A673 (cell line): ENCODE results near the gene ZYG11B. TPM values are rescaled to one million over a fixed set of nuclear protein-coding genes. Genes with fewer than 3 reads are reported as not detected.

Source experiments
- BruUV-seq: library from RNA; stranded (reverse); fragments of 400-500 nt; replicated peaks from 2 replicates; lab custom pipeline; 2021; lab: Mats Ljungman, UMichigan
- CTCF ChIA-PET: fragments of 300-600 bp; sonication (Branson Sonifier 250); formaldehyde crosslinking; loops from one replicate; lab custom pipeline; 2022; ENCODE audit warnings: antibody characterized with exemption; lab: Charles Lee
- POLR2A ChIA-PET: fragments of 300-600 bp; sonication (Branson Sonifier 250); formaldehyde crosslinking; loops from one replicate; lab custom pipeline; 2022; ENCODE audit warnings: antibody characterized with exemption; ENCODE audit not compliant: low non-redundant PET; lab: Charles Lee
- DNase-seq: peaks from one replicate; pipeline ENCODE4 v3.0.0-alpha.2; 2015; ENCODE audit warnings: low spot score
- H3K27ac ChIP-seq: fragments of 200-600 bp; sonication (generic); 2 replicates; pipeline ENCODE4 v1.5.1; 2016; ENCODE audit warnings: mixed run types, low read depth, mild to moderate bottlenecking, mixed read lengths, antibody characterized with exemption, low read length; ENCODE audit not compliant: poor library complexity, severe bottlenecking
- H3K27me3 ChIP-seq: fragments of 200-600 bp; sonication (generic); replicated peaks from 2 replicates; pipeline ENCODE4 v1.6.1; 2017; ENCODE audit warnings: mixed run types, low read depth, mild to moderate bottlenecking, mixed read lengths, antibody characterized with exemption, low read length; ENCODE audit not compliant: insufficient read depth, poor library complexity
- H3K36me3 ChIP-seq: fragments of 200-600 bp; sonication (generic); 2 replicates; pipeline ENCODE4 v1.6.1; 2016; ENCODE audit warnings: mixed run types, mild to moderate bottlenecking, mixed read lengths, antibody characterized with exemption, low read length; ENCODE audit not compliant: insufficient read depth, poor library complexity, severe bottlenecking
- H3K4me1 ChIP-seq: fragments of 200-600 bp; sonication (generic); 2 replicates; pipeline ENCODE4 v1.6.1; 2017; ENCODE audit warnings: mixed run types, mild to moderate bottlenecking, mixed read lengths, antibody characterized with exemption, low read length; ENCODE audit not compliant: insufficient read depth, poor library complexity, severe bottlenecking
- H3K4me3 ChIP-seq: fragments of 200-600 bp; sonication (generic); 2 replicates; pipeline ENCODE4 v1.5.1; 2016; ENCODE audit warnings: low read depth, mixed run types, mild to moderate bottlenecking, mixed read lengths, low read length; ENCODE audit not compliant: poor library complexity, severe bottlenecking
- H3K9me3 ChIP-seq: fragments of 200-600 bp; sonication (generic); 2 replicates; pipeline ENCODE4 v1.6.1; 2016; ENCODE audit warnings: mixed run types, low read depth, mild to moderate bottlenecking, mixed read lengths, antibody characterized with exemption, low read length; ENCODE audit not compliant: poor library complexity, severe bottlenecking
- EZH2 ChIP-seq: fragments of 200-600 bp; sonication (generic); IDR thresholded peaks from 2 replicates; pipeline ENCODE4 v1.6.1; 2017; ENCODE audit warnings: borderline replicate concordance, low read depth, mild to moderate bottlenecking, mixed read lengths, antibody characterized with exemption, low read length; ENCODE audit not compliant: poor library complexity, severe bottlenecking
- intact Hi-C: fragments of 100-400 bp; cut with micrococcal nuclease; formaldehyde crosslinking; loops from one replicate; pipeline ENCODE4 v1.10.0; 2022; ENCODE audit not compliant: unreplicated experiment
- total RNA-seq: library from RNA; stranded (reverse); gene quantifications from 2 replicates; pipeline ENCODE4 v1.2.3, GENCODE V29; 2021
- TF ChIP-seq, protein P1 (sequence below): fragments of 300-800, 200-600 bp; sonication (generic); conservative IDR thresholded peaks from 2 replicates; pipeline ENCODE4 v1.5.1; 2017; ENCODE audit warnings: low read depth, mild to moderate bottlenecking, antibody characterized with exemption, low read length, moderate library complexity, mixed read lengths

ZYG11B gene
- total RNA-seq, 1 experiment from 2014 or later = 23.1 TPM

DNA sequence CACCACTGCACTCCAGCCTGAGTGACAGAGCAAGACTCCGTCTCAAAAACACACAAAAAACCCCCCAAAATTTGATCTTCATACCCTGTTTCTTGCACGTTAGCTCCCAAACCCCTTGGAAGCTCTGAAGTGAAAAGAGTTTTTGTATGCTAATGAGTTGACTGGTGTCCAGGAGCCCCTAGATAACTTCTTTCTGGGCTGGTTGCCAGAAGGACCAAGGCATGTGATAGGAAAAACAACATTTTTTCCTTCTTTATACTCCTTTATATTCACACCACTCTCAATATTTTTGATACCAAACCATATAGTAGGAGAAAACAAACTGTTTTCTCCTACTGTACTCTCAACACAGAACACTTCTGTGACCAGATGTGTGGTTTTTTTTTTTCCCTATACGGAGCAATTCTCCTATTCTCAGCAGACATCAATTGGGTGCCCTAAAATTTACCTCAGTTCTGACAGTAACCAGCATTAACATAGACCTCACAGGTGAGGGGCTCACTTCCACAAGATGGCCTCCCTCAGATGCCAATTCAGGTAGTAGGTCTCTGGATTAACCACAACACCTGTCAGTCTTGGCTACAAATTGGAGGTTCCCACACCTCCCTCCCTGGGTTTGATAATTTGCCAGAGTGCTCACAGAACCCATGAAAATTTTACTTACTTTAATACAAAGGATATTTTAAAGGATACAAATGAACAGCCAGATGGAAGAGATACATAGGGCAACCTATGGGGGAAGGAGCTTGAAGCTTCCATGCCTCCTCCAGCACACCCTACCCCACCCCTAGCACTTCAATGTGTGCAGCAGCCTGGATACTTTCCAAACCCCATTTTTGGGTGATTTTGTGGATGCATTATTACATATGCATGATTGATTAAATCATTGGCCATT, 25.6 kb downstream of the ZYG11B start:
- no peak overlapping the region for H3K4me3 ChIP-seq
- intact Hi-C loops = no loop called here
- DNase-seq = peak; percentile 56
- no peak for TF ChIP-seq EZH2
- TF ChIP-seq, protein P1, sequence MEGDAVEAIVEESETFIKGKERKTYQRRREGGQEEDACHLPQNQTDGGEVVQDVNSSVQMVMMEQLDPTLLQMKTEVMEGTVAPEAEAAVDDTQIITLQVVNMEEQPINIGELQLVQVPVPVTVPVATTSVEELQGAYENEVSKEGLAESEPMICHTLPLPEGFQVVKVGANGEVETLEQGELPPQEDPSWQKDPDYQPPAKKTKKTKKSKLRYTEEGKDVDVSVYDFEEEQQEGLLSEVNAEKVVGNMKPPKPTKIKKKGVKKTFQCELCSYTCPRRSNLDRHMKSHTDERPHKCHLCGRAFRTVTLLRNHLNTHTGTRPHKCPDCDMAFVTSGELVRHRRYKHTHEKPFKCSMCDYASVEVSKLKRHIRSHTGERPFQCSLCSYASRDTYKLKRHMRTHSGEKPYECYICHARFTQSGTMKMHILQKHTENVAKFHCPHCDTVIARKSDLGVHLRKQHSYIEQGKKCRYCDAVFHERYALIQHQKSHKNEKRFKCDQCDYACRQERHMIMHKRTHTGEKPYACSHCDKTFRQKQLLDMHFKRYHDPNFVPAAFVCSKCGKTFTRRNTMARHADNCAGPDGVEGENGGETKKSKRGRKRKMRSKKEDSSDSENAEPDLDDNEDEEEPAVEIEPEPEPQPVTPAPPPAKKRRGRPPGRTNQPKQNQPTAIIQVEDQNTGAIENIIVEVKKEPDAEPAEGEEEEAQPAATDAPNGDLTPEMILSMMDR = no peak
- CTCF ChIA-PET = interaction anchor here (0.6 kb wide), 2 partner anchors 198 to 285 kb away, joined by 3 read pairs; no protein-coding TSS in a partner anchor
- POLR2A ChIA-PET = no interaction called here
- no peaks in the 10 kb centered on the region for H3K9me3 ChIP-seq
- H3K27ac ChIP-seq = no peak overlapping the region
- no peaks in the 10 kb centered on the region for H3K27me3 ChIP-seq
- BruUV-seq = no TSS peak
- peaks cover 15% of the 10 kb centered on the region for H3K4me1 ChIP-seq
- no peaks in the 10 kb centered on the region for H3K36me3 ChIP-seq

DNA sequence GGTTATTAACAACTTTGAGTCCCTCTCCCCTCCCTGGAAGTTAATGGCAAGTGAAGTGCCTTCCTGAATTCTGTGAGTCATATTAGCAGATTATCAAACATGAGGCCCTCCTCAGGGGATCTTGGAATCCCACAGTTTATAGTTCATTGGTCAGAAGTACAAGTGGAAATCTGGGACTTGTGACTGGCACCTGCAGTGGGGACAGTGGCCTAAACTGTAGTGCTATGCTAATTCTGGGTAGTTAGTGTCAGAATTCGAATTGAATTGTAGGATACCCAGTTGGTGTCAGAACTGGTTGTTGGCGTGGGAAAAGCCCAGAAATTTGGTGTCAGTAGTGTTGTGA, 26.2 kb downstream of the ZYG11B start:
- no peaks in the 10 kb centered on the region for H3K27me3 ChIP-seq
- H3K36me3 ChIP-seq = no peaks in the 10 kb centered on the region
- DNase-seq = no peak
- intact Hi-C loops = no loop called here
- no peak overlapping the region for H3K27ac ChIP-seq
- POLR2A ChIA-PET = no interaction called here
- CTCF ChIA-PET = no interaction called here
- H3K9me3 ChIP-seq = no peaks in the 10 kb centered on the region
- H3K4me3 ChIP-seq = no peak overlapping the region
- TF ChIP-seq EZH2 = no peak
- TF ChIP-seq, protein P1 = no peak
- H3K4me1 ChIP-seq = peaks cover 15% of the 10 kb centered on the region
- no TSS peak for BruUV-seq

DNA sequence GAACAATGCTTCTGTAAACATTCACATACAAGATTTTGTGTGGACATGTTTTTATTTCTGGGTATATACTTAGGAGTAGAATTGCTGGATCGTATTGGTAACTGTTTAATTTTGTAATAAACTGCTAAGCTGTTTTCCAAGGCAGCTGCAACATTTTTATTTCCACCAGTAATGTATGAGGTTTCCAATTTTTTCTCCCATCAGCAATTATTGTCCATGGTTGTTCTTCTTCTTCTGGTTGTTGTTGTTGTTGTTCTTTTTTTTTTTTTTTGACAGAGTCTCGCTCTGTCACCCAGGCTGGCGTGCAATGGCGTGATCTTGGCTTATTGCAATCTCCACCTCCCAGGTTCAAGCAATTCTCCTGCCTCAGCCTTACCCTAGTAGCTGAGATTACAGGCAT, 26.9 kb downstream of the ZYG11B start:
- BruUV-seq = no TSS peak
- POLR2A ChIA-PET = no interaction called here

More for the DNA sequence above, 26.9 kb downstream of the ZYG11B start:
- Histone ChIP-seq H3K27ac (no peak overlapping the region), H3K4me3 (no peak overlapping the region), H3K27me3 (no peaks in the 10 kb centered on the region), H3K36me3 (no peaks in the 10 kb centered on the region), H3K9me3 (no peaks in the 10 kb centered on the region), H3K4me1 (peaks cover 15% of the 10 kb centered on the region)
- CTCF ChIA-PET = no interaction called here
- TF ChIP-seq, protein P1 = no peak
- no peak for TF ChIP-seq EZH2
- no peak for DNase-seq
- intact Hi-C loops = no loop called here
